HCEC 1CT (cell line): Measurements from ENCODE around the gene EYS.

Experiments used
- DNase-seq: peaks from one replicate; pipeline ENCODE4 v3.0.0-alpha.2; 2017

The EYS gene

DNA sequence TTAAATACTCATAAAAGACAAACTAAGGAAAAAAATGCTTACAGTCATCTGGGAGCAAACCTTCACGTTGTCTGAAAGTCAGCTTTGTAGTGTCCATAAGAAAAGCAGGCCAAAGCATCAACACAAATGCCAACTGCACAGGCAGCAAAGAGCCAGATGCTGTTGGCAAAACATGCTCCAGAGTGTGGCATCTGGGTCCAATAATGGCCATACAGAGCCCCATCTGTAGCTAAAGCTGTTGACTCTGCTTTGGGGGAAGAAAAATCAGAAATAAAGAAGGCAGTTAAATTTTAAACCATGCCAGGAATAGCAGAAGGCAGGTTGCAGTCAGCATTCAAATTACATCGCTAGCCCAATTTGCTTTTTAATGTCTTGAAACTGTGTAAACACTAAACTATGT, 776.3 kb downstream of the EYS start:
- DNase-seq = no peak

GRCh38 chr6:64926051-64926450, 781.0 kb downstream of the EYS start:
- no peak for DNase-seq

DNA sequence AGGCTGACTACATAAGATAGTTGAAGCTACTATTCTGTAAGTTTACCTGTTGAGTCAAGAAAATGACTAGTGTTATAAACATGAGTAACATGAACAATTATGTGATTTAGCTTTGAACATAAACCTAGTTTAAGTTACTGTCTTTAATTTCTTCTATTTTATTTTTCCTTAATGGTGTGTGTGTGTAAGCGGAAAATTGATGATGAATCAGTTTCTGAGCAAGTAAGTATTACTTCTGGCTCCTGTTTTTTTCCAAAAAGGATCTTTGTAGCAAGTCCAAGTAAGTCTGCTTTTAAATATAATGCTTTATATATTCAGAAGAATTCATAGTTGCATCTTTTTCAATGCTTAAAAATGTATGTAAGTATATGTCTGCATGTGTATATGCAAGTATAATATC, 786.8 kb downstream of the EYS start:
- DNase-seq = no peak

DNA sequence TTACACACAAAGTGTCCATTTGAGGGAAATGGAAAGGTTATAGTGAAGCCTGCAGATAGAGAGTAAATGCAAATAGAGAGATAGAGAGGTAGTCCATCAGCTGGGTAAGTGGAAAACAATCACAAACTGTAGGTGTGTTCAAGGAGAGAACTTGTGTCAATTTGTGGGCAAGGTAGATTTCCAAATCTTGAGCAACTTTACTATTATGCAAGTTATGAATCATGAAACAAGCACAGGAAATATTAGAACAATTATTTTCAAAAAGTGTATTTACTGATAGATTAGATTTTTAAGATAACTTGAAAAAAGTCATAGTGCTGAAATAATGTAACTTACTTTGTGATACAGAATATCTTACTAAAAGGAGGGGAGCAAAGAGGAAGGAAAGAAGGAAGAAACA, 792.9 kb downstream of the EYS start:
- no peak for DNase-seq

DNA sequence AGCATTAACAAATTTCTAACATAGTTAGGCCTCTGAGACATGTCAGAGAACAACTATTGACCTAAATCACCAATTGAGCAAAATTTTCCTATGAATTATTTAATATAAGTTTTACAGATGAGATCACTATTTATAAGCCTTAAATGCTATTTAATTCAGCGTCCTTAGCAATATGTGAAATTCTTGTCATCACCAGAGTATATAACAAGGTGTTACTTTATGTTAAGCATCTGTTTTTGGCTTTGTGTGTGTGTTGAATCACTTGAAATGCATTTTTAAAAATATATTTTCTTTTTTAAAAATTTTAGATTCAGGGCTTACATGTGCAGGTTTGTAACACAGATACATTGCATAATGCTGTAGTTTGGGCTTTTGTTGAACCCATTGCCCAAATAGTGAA, 794.1 kb downstream of the EYS start:
- DNase-seq = no peak

GRCh38 chr6:64908104-64908503, 798.9 kb downstream of the EYS start:
- no peak for DNase-seq

DNA sequence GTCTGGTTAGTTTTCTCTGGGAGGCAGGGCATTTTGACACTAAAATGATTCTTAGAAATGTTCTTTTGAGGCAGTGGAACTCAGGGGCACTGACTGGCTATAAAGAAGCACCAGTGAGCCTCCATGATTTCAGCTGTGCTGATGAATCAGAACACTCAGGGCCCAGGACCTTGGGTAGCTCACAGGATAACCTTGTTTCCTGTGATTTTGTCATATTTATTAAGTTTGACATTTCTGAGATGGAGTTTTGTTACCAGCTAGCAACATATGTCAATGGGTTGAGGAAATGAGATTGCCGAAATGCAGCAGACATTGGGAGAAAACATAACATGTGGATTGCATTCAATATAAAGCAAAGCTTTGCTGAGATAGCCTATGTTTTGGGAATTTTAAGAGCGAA, 802.4 kb downstream of the EYS start:
- no peak for DNase-seq

DNA sequence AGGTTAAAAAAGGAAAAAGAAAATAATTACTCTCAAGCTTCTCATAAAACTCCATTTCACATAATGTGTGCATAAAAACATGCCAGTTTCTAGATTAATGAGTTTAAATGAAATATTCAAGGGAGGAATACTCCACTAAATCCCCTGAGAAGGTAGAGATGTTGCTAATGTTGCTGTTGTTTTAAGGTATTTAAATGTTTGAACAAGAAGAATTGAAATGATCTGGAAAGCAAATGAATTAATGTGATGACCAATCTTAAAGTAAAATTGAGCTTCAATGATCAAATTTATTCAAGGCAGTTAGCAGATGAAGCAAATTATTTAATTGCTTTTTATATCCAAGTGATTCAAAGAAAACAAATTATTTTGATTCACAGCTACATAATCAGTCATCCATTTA, 804.4 kb downstream of the EYS start:
- no peak for DNase-seq

GRCh38 chr6:64896939-64897338, 810.1 kb downstream of the EYS start:
- DNase-seq = no peak

- no peak for DNase-seq
These were observed 811.1 kb downstream of the EYS start for GRCh38 chr6:64895945-64896344.

DNA sequence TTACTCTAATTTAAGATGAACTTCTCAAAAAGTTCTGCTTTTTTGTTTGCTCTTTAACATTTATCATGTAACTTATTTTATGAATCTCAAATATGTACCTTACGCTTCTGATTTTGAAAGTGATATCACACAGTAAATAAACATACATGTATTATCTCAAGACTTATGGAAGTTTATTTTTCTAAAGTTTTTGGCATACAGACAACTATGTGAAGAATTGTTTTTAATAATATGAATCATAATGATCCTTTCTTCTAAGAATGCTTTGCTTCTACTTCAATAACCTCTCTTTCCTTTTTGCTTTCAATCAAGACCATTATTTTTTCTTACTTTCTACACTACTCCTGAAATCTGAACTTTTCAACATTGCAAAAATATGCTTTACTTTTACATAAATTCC, 816.4 kb downstream of the EYS start:
- no peak for DNase-seq

DNA sequence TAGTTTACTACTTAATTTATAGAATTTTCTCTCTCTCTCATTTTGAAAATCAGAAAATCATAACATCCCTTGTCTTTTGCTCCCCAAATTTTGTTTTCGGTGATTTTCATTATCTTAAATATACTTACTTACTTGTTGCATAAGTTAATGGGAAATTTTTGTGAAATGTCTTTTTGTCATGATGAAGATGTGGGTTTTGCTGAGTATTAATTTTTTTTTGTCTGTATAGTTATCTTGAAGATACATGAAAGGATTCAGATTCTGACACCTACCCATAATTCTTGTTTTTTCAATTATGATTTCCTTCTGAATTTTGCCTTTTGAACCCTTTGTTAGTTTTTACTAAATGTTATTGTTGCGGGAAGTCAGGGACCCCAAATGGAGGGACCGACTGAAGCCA, 817.9 kb downstream of the EYS start:
- no peak for DNase-seq

- no peak for DNase-seq
These were observed 832.2 kb downstream of the EYS start for GRCh38 chr6:64874776-64875175.

GRCh38 chr6:64872633-64873032, 834.4 kb downstream of the EYS start:
- DNase-seq = no peak

DNA sequence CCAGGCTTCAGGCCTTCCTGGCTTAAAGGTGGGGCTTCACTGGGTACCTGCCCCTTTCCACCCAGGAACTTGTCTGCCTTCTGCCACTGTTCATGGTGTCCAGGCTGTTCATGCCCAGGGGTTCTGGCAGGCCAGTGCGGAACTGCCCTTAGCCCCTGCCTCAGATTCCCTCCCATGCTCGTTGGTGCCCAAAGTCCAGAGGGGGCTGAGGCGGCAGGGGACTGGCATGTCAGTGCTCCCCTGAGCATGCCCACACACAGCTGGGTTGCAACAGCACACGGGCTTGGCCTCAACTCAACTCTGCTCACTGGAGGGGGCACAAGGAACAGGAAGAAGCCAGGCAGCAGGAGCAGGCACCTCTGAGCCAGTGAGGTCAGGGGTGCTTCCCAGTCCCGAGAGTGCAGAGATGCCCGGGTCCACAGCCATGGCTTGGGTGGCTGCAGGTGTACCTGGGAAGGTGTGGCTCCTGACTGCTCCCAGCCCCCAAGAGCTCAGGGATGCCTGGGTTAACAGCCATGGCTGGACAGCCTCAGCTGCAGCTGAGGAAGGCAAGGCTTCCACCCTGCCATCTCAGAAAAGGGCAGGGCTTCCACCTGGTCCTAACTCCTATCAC, 845.9 kb downstream of the EYS start:
- DNase-seq = no peak

GRCh38 chr6:64860203-64860602, 846.8 kb downstream of the EYS start:
- DNase-seq = no peak

DNA sequence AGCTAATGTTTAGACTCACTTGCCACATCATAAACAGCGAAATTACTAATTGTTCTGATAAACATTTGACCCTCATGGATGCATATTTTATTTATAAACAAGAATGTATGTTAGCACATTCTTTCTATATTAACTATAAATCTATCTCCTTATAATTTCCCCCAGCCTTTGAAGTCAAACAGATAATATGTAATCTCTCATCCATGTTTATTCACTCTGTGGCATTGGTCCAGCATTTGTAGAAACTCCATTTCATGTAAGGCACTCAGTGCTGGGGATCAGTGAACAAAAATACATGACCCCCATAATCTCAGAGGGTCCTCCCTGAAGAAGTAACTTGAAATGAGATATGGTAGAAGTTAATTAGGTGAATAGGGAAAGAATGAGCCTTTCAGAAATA, 856.9 kb downstream of the EYS start:
- DNase-seq = no peak

DNA sequence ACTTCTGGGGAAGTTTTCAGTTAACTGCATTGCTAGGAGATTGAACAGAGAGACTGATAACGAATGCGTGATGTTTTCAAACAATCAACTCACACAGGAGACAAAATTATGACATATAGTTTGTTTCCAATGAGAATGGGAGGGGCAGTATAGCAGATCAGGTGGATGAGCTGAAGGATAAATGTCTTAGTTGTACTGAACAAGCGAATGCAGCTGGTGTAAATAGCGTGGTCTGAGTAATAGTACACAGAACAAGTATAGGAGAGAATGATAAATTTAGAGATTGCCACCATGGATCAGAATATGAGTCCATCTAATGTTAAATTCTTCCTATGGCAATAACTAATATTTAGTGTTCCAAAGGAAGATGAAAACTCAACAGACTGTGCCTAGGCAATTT, 858.6 kb downstream of the EYS start:
- no peak for DNase-seq

DNA sequence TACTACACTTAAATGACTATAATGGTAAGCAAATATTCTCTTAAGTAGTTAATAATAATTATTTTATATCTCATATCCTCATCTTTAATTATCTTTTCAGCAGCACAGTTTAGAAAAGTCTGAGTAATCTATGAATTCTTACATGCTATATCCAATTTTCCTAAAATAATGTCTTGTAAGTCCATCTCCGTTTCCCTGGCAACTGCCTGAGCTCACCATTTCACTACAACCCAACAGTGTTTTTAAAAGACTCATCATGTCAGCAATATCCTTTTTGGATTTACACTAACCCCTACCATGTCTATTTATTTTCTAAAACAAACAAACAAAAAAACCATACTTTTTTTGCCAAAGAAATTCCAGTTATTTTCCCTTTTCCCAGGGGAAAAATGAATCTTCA, 859.6 kb downstream of the EYS start:
- DNase-seq = no peak

GRCh38 chr6:64838726-64839125, 868.3 kb downstream of the EYS start:
- no peak for DNase-seq

DNA sequence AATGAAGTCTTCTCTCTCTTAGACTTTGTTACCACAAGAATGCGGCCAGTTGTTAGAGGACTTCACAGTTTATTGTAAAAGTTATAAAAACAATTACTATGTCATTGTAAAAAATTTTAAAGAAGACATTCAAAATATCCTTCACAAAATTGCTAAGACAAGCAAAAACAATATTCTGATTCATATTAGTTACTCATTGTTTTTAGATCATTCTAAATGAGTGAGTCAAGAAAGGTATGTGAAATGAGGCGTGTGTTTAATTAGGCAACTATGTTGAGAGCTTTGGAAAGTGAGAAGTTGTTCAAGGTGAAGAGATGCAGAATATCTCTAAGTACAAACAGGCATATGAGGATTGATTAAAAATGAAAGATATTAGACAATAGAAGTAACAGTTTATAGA, 875.3 kb downstream of the EYS start:
- DNase-seq = no peak

DNA sequence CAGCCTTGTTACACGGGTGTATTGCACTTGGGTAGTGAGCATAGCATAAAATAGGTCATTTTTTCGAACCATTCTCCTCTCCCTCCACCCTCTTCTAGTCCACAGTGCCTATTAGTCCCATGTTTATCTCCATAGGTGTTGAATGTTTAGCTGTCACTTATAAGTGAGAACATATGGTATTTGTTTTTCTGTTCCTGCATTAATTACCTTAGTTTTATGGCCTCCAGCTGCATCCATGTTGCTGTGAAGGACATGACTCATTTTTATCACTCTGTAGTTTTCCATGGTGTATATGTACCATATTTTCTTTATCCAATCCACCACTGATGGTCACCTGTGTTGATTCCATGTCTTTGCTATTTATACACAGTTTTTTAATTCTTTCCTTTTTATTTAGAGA, 889.5 kb downstream of the EYS start:
- no peak for DNase-seq

DNA sequence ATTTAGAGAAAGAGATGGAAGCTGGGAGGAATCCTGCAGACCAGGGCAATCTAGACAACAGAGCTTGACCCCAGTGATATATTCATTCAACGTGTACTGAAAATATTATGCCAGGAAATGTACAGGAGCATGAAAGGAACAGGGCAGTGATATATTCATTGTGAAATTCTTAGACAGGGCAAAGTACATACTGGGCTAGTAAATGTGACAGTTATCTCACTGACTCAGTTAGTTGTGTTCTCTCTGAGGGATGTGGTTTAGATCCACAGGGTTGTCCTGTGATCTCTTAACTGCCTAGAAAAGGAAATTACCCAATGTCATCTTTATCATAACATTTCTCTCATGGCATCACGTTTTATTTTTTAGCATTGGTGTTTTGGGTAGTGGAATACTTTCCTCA, 891.3 kb downstream of the EYS start:
- no peak for DNase-seq

DNA sequence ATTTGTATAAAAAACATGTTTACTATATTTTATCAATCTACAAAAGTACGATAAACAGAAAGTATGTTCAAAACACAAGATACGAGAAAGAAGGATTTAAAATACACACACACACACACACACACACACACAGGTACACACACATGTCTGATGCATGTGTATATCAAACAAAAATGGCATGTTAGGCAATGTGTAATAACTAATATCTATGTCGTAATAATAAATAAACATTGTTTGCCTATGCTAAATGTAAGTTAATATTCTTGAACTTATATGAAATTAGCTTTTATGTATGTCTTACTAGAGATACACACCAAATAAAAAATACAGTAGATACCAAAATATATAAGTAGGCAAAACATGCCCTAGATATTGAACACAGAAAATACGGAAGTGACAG, 894.9 kb downstream of the EYS start:
- no peak for DNase-seq

- no peak for DNase-seq
These were observed 895.9 kb downstream of the EYS start for GRCh38 chr6:64811119-64811518.

- no peak for DNase-seq
These were observed 899.2 kb downstream of the EYS start for GRCh38 chr6:64807785-64808184.
